Osteoblast (primary cell): Measurements from ENCODE around the gene TBC1D9B. TPM values are rescaled to one million over a fixed set of nuclear protein-coding genes. Genes with fewer than 3 reads are reported as not detected.

Experiments used
- DNase-seq: peaks from one replicate; pipeline ENCODE4 v3.0.0; 2011; ENCODE audit warnings: low spot score, mixed read lengths; ENCODE audit not compliant: insufficient read length; ENCODE audit errors: missing footprints
- H2AFZ ChIP-seq: 2 replicates; pipeline ENCODE4 v1.6.0; 2011; ENCODE audit warnings: mild to moderate bottlenecking, low read length
- H3K27ac ChIP-seq: 2 replicates; pipeline ENCODE4 v1.5.1; 2011; ENCODE audit warnings: mild to moderate bottlenecking, low read depth, low read length, moderate library complexity
- H3K27me3 ChIP-seq: 2 replicates; pipeline ENCODE4 v1.6.0; 2012; ENCODE audit warnings: mild to moderate bottlenecking, control low read depth, inconsistent platforms, low read length, moderate library complexity; ENCODE audit not compliant: insufficient read depth
- H3K36me3 ChIP-seq: 2 replicates; pipeline ENCODE4 v1.5.1; 2011; ENCODE audit warnings: mild to moderate bottlenecking, low read length, control low read depth, moderate library complexity; ENCODE audit not compliant: insufficient read depth
- H3K4me1 ChIP-seq: 2 replicates; pipeline ENCODE4 v1.5.1; 2011; ENCODE audit warnings: mild to moderate bottlenecking, low read length, control low read depth, moderate library complexity; ENCODE audit not compliant: insufficient read depth
- H3K4me2 ChIP-seq: 2 replicates; pipeline ENCODE4 v1.6.0; 2011; ENCODE audit warnings: mild to moderate bottlenecking, low read length; ENCODE audit not compliant: insufficient read depth
- H3K4me3 ChIP-seq: fragments of 200-600 bp; sonication (generic); 3 replicates; pipeline ENCODE4 v1.5.1; 2012; ENCODE audit warnings: mild to moderate bottlenecking, low read length, inconsistent platforms; ENCODE audit not compliant: insufficient read depth
- H3K79me2 ChIP-seq: 2 replicates; pipeline ENCODE4 v1.6.0; 2012; ENCODE audit warnings: mild to moderate bottlenecking, low read length, control low read depth, inconsistent platforms; ENCODE audit not compliant: insufficient read depth
- H3K9me3 ChIP-seq: 2 replicates; pipeline ENCODE4 v1.5.1; 2011; ENCODE audit warnings: low read depth, low read length, control low read depth
- H4K20me1 ChIP-seq: 2 replicates; pipeline ENCODE4 v1.6.0; 2012; ENCODE audit warnings: mild to moderate bottlenecking, low read length, control low read depth; ENCODE audit not compliant: insufficient read depth
- CTCF ChIP-seq: IDR thresholded peaks from 2 replicates; pipeline ENCODE4 v1.5.1; 2011; ENCODE audit warnings: mild to moderate bottlenecking, low read depth, low read length, moderate library complexity; ENCODE audit errors: extremely low read depth
- total RNA-seq: library from RNA; depleted of rRNA; stranded (reverse); fragments of >200 nt; gene quantifications from 2 replicates; pipeline ENCODE4 v1.2.3, GENCODE V29; 2012

TBC1D9B gene
- total RNA-seq, 1 donor = 89.4 TPM

GRCh38 chr5:179953987-179954386, 46.3 kb upstream of the TBC1D9B start:
- Histone ChIP-seq H3K27me3 (no peaks in the 10 kb centered on the region), H3K4me3 (no peak overlapping the region), H3K4me1 (no peaks in the 10 kb centered on the region), H4K20me1 (no peaks in the 10 kb centered on the region), H2AFZ (no peak overlapping the region), H3K79me2 (no peaks in the 10 kb centered on the region), H3K27ac (no peak overlapping the region), H3K4me2 (no peak overlapping the region), H3K36me3 (no peaks in the 10 kb centered on the region), H3K9me3 (no peaks in the 10 kb centered on the region)
- no peak for TF ChIP-seq CTCF
- DNase-seq = no peak

DNA sequence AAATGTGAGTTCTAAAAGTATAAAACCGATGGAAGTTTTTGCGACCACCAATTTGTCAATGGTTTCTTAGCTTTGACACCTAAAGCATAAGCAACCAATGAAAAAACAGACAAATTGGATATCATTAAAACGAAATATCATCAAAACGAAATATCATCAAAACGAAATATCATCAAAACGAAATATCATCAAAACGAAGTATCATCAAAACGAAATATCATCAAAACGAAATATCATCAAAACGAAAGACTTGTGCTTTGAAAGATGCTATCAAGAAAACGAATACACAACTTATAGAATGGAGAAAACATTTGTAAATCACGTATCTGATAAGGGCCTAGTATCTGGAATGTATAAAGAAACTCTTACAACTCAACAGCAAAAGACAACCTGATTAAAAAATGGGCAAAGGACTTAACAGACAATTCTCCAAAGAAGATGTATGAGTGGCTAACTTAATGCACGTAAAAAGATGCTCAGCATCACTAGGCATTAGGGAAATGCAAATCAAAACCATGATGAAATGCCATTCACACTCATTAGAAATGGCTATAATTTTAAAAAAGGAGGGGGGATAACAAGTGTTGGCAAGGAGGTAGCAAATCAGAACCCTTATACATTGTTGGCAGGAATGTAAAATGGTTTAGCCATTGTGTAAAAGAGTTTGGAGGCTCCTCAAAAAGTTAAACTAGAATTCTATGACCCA, 29.4 kb upstream of the TBC1D9B start:
- DNase-seq = no peak
- Histone ChIP-seq H3K4me3 (no peak overlapping the region), H3K4me2 (no peak overlapping the region), H4K20me1 (no peaks in the 10 kb centered on the region), H3K36me3 (no peaks in the 10 kb centered on the region), H3K79me2 (no peaks in the 10 kb centered on the region), H3K27me3 (peaks cover 2% of the 10 kb centered on the region), H2AFZ (no peak overlapping the region), H3K27ac (no peak overlapping the region), H3K4me1 (no peaks in the 10 kb centered on the region), H3K9me3 (no peaks in the 10 kb centered on the region)
- no peak for TF ChIP-seq CTCF

- H2AFZ ChIP-seq = no peak overlapping the region
- no peaks in the 10 kb centered on the region for H3K9me3 ChIP-seq
- no peaks in the 10 kb centered on the region for H3K79me2 ChIP-seq
These were observed 23.2 kb upstream of the TBC1D9B start for GRCh38 chr5:179930788-179931473.

More at GRCh38 chr5:179930788-179931473, 23.2 kb upstream of the TBC1D9B start:
- no peaks in the 10 kb centered on the region for H3K4me1 ChIP-seq
- no peak for DNase-seq
- no peak overlapping the region for H3K27ac ChIP-seq
- H3K27me3 ChIP-seq = no peaks in the 10 kb centered on the region
- no peaks in the 10 kb centered on the region for H4K20me1 ChIP-seq
- no peak overlapping the region for H3K4me3 ChIP-seq
- no peak for TF ChIP-seq CTCF
- no peak overlapping the region for H3K4me2 ChIP-seq
- no peaks in the 10 kb centered on the region for H3K36me3 ChIP-seq
